ENCODE measurements around the gene FOXP4.

FOXP4 gene

DNA sequence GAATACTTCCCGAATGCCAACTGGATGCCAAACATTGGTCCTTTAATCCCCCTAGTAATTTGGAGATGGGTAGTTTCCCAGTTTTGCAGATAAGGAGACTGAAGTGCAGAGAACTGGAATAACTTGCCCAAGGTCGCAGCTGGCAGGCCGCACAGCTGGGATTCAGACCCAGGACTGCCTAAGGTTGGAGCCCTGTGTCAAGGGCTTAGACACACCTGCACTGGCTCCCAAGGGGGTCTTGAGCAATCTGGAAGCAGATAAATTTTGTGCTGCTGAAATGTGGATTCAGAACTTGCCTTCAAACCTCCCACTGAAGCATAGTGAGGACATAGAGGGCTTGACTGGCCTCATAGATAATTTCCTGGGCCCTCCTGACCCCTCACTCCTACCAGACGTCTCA lies 30.5 kb downstream of the FOXP4 start:
- Histone ChIP-seq H2AFZ (no peak overlapping the region), H3K27me3 (ENCODE audit: control insufficient read depth, insufficient read depth, low read length) (no peaks in the 10 kb centered on the region), H3K79me2 (peaks cover 2% of the 10 kb centered on the region), H3K9ac (no peak overlapping the region), H3K27ac (no peak overlapping the region), H3K9me3 (ENCODE audit: control insufficient read depth, low read length) (no peaks in the 10 kb centered on the region), H3K4me3 (ENCODE audit: low read depth, low read length) (no peak overlapping the region), H3K36me3 (ENCODE audit: control insufficient read depth, insufficient read depth, low read length) (no peaks in the 10 kb centered on the region), H3K4me1 (peaks cover 2% of the 10 kb centered on the region), H3K4me2 (ENCODE audit: low read length) (no peak overlapping the region)
- TF ChIP-seq, protein P1, sequence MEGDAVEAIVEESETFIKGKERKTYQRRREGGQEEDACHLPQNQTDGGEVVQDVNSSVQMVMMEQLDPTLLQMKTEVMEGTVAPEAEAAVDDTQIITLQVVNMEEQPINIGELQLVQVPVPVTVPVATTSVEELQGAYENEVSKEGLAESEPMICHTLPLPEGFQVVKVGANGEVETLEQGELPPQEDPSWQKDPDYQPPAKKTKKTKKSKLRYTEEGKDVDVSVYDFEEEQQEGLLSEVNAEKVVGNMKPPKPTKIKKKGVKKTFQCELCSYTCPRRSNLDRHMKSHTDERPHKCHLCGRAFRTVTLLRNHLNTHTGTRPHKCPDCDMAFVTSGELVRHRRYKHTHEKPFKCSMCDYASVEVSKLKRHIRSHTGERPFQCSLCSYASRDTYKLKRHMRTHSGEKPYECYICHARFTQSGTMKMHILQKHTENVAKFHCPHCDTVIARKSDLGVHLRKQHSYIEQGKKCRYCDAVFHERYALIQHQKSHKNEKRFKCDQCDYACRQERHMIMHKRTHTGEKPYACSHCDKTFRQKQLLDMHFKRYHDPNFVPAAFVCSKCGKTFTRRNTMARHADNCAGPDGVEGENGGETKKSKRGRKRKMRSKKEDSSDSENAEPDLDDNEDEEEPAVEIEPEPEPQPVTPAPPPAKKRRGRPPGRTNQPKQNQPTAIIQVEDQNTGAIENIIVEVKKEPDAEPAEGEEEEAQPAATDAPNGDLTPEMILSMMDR (IDR thresholded peaks at IDR 0.05): no peak

DNA sequence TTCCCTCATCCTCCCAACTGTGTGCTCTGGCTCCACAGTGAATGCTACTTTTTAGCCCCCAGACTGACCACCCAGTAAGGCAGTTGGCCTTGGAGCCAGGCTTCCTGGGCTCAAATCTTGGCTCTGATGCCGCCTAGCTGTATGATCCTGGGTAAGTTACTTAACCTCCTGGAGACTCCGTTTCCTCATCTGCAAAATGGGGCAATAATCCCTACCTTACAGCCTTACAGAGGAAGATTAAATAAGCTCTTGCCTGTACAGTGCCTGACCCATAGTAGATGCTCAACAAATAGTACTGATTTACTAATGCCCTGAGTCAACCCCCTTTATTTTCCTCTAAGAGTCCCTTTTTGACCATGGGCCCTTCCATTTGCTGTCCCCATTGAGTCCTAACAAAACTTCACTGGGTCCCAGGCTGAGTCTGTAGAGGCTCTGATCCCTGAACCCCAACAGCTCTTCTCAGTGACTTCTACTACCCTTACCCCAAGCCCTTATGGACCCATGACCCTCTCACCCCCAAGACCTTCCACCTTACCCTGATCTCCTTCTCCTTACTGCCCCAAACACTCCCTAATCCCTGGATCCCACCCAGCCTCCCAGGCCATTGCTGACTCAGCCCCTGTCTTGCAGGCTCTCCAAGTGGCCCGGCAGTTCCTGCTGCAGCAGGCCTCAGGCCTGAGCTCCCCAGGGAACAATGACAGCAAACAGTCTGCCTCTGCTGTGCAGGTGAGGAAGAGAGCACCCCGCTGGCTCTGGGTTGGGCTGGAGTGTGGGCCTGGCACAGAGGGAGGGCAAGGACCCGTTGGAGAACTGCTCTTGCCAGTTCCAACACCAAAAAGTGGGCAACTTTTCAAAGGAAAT lies 31.4 kb downstream of the FOXP4 start:
- no peaks in the 10 kb centered on the region for H3K36me3 ChIP-seq (ENCODE audit: control insufficient read depth, insufficient read depth, low read length)
- no peak overlapping the region for H3K9ac ChIP-seq
- H3K4me1 ChIP-seq: peaks cover 2% of the 10 kb centered on the region

DNA sequence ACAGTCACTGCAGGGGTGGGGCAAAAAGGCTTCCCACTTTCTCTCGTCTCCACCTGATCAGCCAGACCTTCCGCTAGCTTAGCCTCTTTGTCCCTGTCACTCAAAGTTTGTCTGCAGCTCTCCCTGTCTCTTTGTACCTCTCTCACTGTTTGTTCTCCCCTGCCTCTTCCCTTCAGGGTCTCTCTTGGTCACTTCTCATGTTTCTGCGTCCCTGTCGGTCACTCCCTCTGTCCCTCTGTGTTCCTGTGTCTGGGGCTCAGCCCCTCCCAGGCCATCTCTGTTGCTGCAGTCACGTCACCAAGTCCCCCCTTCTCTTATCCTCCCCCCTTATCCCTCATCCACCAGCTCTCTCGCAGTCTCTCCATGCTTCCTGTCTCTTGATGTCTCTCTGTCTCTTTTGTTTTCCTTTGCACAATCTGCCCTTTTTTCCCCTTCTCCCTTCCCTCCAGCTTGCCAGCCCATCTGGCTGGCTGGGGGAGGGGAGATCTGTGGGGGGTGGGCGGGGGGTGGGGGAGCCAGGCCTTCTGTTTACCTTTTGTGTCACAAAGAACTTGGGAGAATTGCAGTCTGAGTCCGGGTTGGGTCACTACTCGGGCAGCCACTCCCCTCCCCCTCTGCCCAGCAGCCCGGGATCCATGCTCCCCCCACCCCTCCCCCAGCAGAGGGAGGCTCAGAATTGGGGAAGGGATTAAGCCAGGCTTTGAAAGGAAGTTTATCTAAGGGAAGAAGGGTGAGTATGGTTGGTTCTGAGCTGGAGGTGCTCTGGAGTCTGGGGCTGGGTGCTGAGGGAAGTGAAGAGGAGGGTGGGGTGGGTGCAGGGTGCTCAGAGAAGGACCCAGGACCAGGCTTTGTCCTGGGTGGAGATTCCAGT lies 32.3 kb downstream of the FOXP4 start:
- Histone ChIP-seq H3K27me3 (ENCODE audit: control insufficient read depth, insufficient read depth, low read length) (no peaks in the 10 kb centered on the region), H3K9me3 (ENCODE audit: control insufficient read depth, low read length) (no peaks in the 10 kb centered on the region), H3K27ac (no peak overlapping the region), H3K79me2 (peaks cover 2% of the 10 kb centered on the region), H3K4me3 (ENCODE audit: low read depth, low read length) (no peak overlapping the region), H3K4me2 (ENCODE audit: low read length) (no peak overlapping the region), H3K36me3 (ENCODE audit: control insufficient read depth, insufficient read depth, low read length) (no peaks in the 10 kb centered on the region), H2AFZ (no peak overlapping the region), H3K9ac (no peak overlapping the region), H3K4me1 (peaks cover 2% of the 10 kb centered on the region)
- TF ChIP-seq, protein P1 (IDR thresholded peaks at IDR 0.05): no peak

More for the DNA sequence above, 31.4 kb downstream of the FOXP4 start:
- Histone ChIP-seq H3K79me2 (peaks cover 2% of the 10 kb centered on the region), H3K4me2 (ENCODE audit: low read length) (no peak overlapping the region), H3K4me3 (ENCODE audit: low read depth, low read length) (no peak overlapping the region), H3K27me3 (ENCODE audit: control insufficient read depth, insufficient read depth, low read length) (no peaks in the 10 kb centered on the region), H3K27ac (no peak overlapping the region), H2AFZ (no peak overlapping the region), H3K9me3 (ENCODE audit: control insufficient read depth, low read length) (no peaks in the 10 kb centered on the region)
- TF ChIP-seq, protein P1 (IDR thresholded peaks at IDR 0.05): no peak

DNA sequence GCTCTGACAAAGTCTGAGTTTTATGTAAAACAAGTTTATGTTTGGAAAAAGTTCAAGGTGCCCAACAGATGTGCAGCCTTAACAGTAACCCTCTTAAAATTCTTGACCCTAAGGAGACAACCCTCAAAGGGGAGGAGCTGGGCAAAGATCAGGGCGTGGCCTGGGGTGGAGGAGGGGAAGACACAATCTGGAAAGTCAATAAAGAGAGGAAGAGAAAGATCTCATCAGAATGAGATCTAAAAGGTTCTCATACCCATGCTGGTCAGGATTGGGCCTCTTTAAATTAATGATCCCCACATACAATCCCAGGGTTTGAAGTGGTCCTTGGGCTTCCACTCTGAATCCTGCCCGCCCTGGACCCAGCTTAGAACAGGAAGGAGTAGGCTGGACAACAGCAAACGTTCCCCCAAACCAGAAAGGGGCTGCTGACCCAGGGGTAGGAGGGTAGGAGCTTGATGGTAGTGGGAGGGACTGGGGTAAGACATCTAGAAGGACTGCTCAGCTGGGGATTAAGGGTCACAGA lies 33.0 kb downstream of the FOXP4 start:
- no peak overlapping the region for H3K27ac ChIP-seq
- no peaks in the 10 kb centered on the region for H3K9me3 ChIP-seq (ENCODE audit: control insufficient read depth, low read length)
- H3K4me1 ChIP-seq: peaks cover 2% of the 10 kb centered on the region
- H3K27me3 ChIP-seq (ENCODE audit: control insufficient read depth, insufficient read depth, low read length): no peaks in the 10 kb centered on the region
- no peak overlapping the region for H3K4me3 ChIP-seq (ENCODE audit: low read depth, low read length)
- no peaks in the 10 kb centered on the region for H3K36me3 ChIP-seq (ENCODE audit: control insufficient read depth, insufficient read depth, low read length)
- H3K9ac ChIP-seq: no peak overlapping the region
- H3K79me2 ChIP-seq: peaks cover 2% of the 10 kb centered on the region
- TF ChIP-seq, protein P1 (IDR thresholded peaks at IDR 0.05): no peak
- H2AFZ ChIP-seq: no peak overlapping the region
- H3K4me2 ChIP-seq (ENCODE audit: low read length): no peak overlapping the region

Measured in parathyroid adenoma (tissue), 2 donors.